Activated CD8-positive, alpha-beta memory T cell treated with anti-CD3 and anti-CD28 coated beads, Interleukin-2, amount 10 ng/mL, durations not matched to agents 7 days and 5 days (primary cell): ENCODE measurements around the gene C5. TPM values are rescaled to one million over a fixed set of nuclear protein-coding genes. Genes with fewer than 3 reads are reported as not detected.
"Not testable (repeated sequence)": the region's sequence is repeated elsewhere in the genome, so short reads cannot be mapped to it uniquely, and the experiment has no call there.

Source experiments
- ATAC-seq: fragments of 150-1000 bp; cut with Tn5 transposase; one replicate; pipeline ENCODE4 v1.10.0; 2021; ENCODE audit warnings: moderate library complexity
- CTCF ChIA-PET: fragments of 350-600 bp; sonication (Branson Sonifier 250); formaldehyde crosslinking; loops from one replicate; lab custom pipeline; 2021; ENCODE audit warnings: antibody characterized with exemption; lab: Charles Lee
- DNase-seq: peaks from one replicate; pipeline ENCODE4 v3.0.0-alpha.2; 2020
- H3K27ac Mint-ChIP-seq: one replicate; pipeline ENCODE4 v1.8.0; 2021; ENCODE audit warnings: mild to moderate bottlenecking, mixed read lengths
- H3K27me3 Mint-ChIP-seq: one replicate; pipeline ENCODE4 v1.8.0; 2021; ENCODE audit warnings: mixed read lengths
- H3K36me3 Mint-ChIP-seq: one replicate; pipeline ENCODE4 v1.8.0; 2021; ENCODE audit warnings: mild to moderate bottlenecking, mixed read lengths
- H3K4me1 Mint-ChIP-seq: one replicate; pipeline ENCODE4 v1.8.0; 2021; ENCODE audit warnings: mixed read lengths
- H3K4me3 Mint-ChIP-seq: one replicate; pipeline ENCODE4 v1.8.0; 2021; ENCODE audit warnings: mild to moderate bottlenecking, moderate library complexity, mixed read lengths
- H3K9me3 Mint-ChIP-seq: one replicate; pipeline ENCODE4 v1.8.0; 2022; ENCODE audit warnings: low read depth, mixed read lengths
- total RNA-seq, 2 experiments: library from RNA; stranded (reverse); gene quantifications; one replicate each; pipeline ENCODE4 v1.2.3, GENCODE V29; 2021

The C5 gene
- total RNA-seq, 2 experiments from 2014 or later, result 1.9 to 3.0 TPM

- DNase-seq (no peak), ATAC-seq (no peak)
- H3K4me3 Mint-ChIP-seq, result no peak overlapping the region
- H3K4me1 Mint-ChIP-seq, result no peaks in the 10 kb centered on the region
- H3K27me3 Mint-ChIP-seq, result no peaks in the 10 kb centered on the region
- no peaks in the 10 kb centered on the region for H3K36me3 Mint-ChIP-seq
- H3K9me3 Mint-ChIP-seq, result no peaks in the 10 kb centered on the region
- no peak overlapping the region for H3K27ac Mint-ChIP-seq
- CTCF ChIA-PET, result no interaction called here
Measured at GRCh38 chr9:120997502-120997901, 52.6 kb downstream of the C5 start.

GRCh38 chr9:120996409-120996808, 53.7 kb downstream of the C5 start:
- Mint-ChIP-seq H3K27ac (no peak overlapping the region), H3K27me3 (no peaks in the 10 kb centered on the region), H3K9me3 (no peaks in the 10 kb centered on the region), H3K4me3 (no peak overlapping the region), H3K4me1 (no peaks in the 10 kb centered on the region), H3K36me3 (no peaks in the 10 kb centered on the region)
- ATAC-seq (no peak), DNase-seq (no peak)
- CTCF ChIA-PET, result no interaction called here

- ATAC-seq (no peak), DNase-seq (no peak)
- H3K4me1 Mint-ChIP-seq, result no peaks in the 10 kb centered on the region
- no peaks in the 10 kb centered on the region for H3K9me3 Mint-ChIP-seq
- H3K27me3 Mint-ChIP-seq, result no peaks in the 10 kb centered on the region
- H3K4me3 Mint-ChIP-seq, result no peak overlapping the region
- H3K36me3 Mint-ChIP-seq, result no peaks in the 10 kb centered on the region
- CTCF ChIA-PET, result interaction anchor here (1.5 kb wide), 1 partner anchor 25 kb away, joined by 3 read pairs; no protein-coding TSS in a partner anchor
- H3K27ac Mint-ChIP-seq, result no peak overlapping the region
Measured at GRCh38 chr9:120989065-120989464, 61.0 kb downstream of the C5 start.

GRCh38 chr9:120985819-120986222, 64.3 kb downstream of the C5 start:
- Mint-ChIP-seq H3K9me3 (no peaks in the 10 kb centered on the region), H3K36me3 (no peaks in the 10 kb centered on the region), H3K4me3 (no peak overlapping the region), H3K27ac (no peak overlapping the region), H3K27me3 (peaks cover 7% of the 10 kb centered on the region), H3K4me1 (peaks cover 2% of the 10 kb centered on the region)
- ATAC-seq, result no peak
- CTCF ChIA-PET, result interaction anchor here (0.9 to 2.5 kb wide), 5 partner anchors 9 to 230 kb away, joined by 3 to 14 read pairs (median 3); no protein-coding TSS in a partner anchor
- no peak for DNase-seq

GRCh38 chr9:120983259-120983837, 66.7 kb downstream of the C5 start:
- Mint-ChIP-seq H3K36me3 (no peaks in the 10 kb centered on the region), H3K9me3 (no peaks in the 10 kb centered on the region), H3K4me3 (no peak overlapping the region), H3K4me1 (peaks cover 2% of the 10 kb centered on the region), H3K27ac (no peak overlapping the region), H3K27me3 (peaks cover 7% of the 10 kb centered on the region)
- CTCF ChIA-PET, result interaction anchor here (1.6 kb wide), 1 partner anchor 15 kb away, joined by 5 read pairs; no protein-coding TSS in a partner anchor
- DNase-seq (no peak), ATAC-seq (no peak)

- DNase-seq (no peak), ATAC-seq (no peak)
- Mint-ChIP-seq H3K4me1 (peaks cover 2% of the 10 kb centered on the region), H3K27me3 (peaks cover 7% of the 10 kb centered on the region), H3K4me3 (no peak overlapping the region), H3K36me3 (no peaks in the 10 kb centered on the region), H3K9me3 (no peaks in the 10 kb centered on the region), H3K27ac (no peak overlapping the region)
- CTCF ChIA-PET, result interaction anchor here (1.8 to 3.0 kb wide), 3 partner anchors 11 to 227 kb away, joined by 4 to 31 read pairs (median 24); no protein-coding TSS in a partner anchor
Measured at GRCh38 chr9:120982836-120983235, 67.2 kb downstream of the C5 start.

GRCh38 chr9:120980951-120981350, 69.1 kb downstream of the C5 start:
- H3K9me3 Mint-ChIP-seq, result no peaks in the 10 kb centered on the region
- ATAC-seq (no peak), DNase-seq (no peak)
- peaks cover 2% of the 10 kb centered on the region for H3K4me1 Mint-ChIP-seq
- H3K27ac Mint-ChIP-seq, result no peak overlapping the region
- CTCF ChIA-PET, result interaction anchor here (0.7 to 3.0 kb wide), 30 partner anchors 9 to 323 kb away, joined by 3 to 31 read pairs (median 4); no protein-coding TSS in a partner anchor
- H3K4me3 Mint-ChIP-seq, result no peak overlapping the region
- peaks cover 7% of the 10 kb centered on the region for H3K27me3 Mint-ChIP-seq
- H3K36me3 Mint-ChIP-seq, result no peaks in the 10 kb centered on the region

GRCh38 chr9:120979797-120980196, 70.3 kb downstream of the C5 start:
- H3K27ac Mint-ChIP-seq, result no peak overlapping the region
- H3K4me3 Mint-ChIP-seq, result no peak overlapping the region
- CTCF ChIA-PET, result interaction anchor here (3.0 kb wide), 1 partner anchor 81 kb away, joined by 31 read pairs; no protein-coding TSS in a partner anchor
- H3K27me3 Mint-ChIP-seq, result peaks cover 7% of the 10 kb centered on the region
- H3K4me1 Mint-ChIP-seq, result peaks cover 13% of the 10 kb centered on the region
- H3K36me3 Mint-ChIP-seq, result no peaks in the 10 kb centered on the region
- H3K9me3 Mint-ChIP-seq, result no peaks in the 10 kb centered on the region
- ATAC-seq, result no peak
- no peak for DNase-seq

- H3K36me3 Mint-ChIP-seq, result no peaks in the 10 kb centered on the region
- no peaks in the 10 kb centered on the region for H3K9me3 Mint-ChIP-seq
- H3K27ac Mint-ChIP-seq, result no peak overlapping the region
- CTCF ChIA-PET, result no interaction called here
- ATAC-seq, result no peak
- DNase-seq, result no peak
- H3K27me3 Mint-ChIP-seq, result peaks cover 7% of the 10 kb centered on the region
- no peak overlapping the region for H3K4me3 Mint-ChIP-seq
- peaks cover 19% of the 10 kb centered on the region for H3K4me1 Mint-ChIP-seq
Measured at GRCh38 chr9:120978987-120979386, 71.1 kb downstream of the C5 start.

- Mint-ChIP-seq H3K4me1 (peaks cover 19% of the 10 kb centered on the region), H3K27ac (no peak overlapping the region), H3K36me3 (no peaks in the 10 kb centered on the region), H3K9me3 (no peaks in the 10 kb centered on the region), H3K27me3 (no peaks in the 10 kb centered on the region), H3K4me3 (no peak overlapping the region)
- DNase-seq (no peak), ATAC-seq (no peak)
- CTCF ChIA-PET, result interaction anchor here (0.9 to 1.2 kb wide), 2 partner anchors 9 to 221 kb away, joined by 3 read pairs; no protein-coding TSS in a partner anchor
Measured at GRCh38 chr9:120977321-120977720, 72.8 kb downstream of the C5 start.

GRCh38 chr9:120974921-120975320, 75.2 kb downstream of the C5 start:
- Mint-ChIP-seq H3K4me1 (peaks cover 17% of the 10 kb centered on the region), H3K9me3 (no peaks in the 10 kb centered on the region), H3K36me3 (no peaks in the 10 kb centered on the region), H3K27ac (peak overlapping the region; percentile 31), H3K27me3 (no peaks in the 10 kb centered on the region), H3K4me3 (no peak overlapping the region)
- ATAC-seq (peak; percentile 47), DNase-seq (no peak)
- CTCF ChIA-PET, result no interaction called here

GRCh38 chr9:120974181-120974580, 75.9 kb downstream of the C5 start:
- no peak for DNase-seq
- Mint-ChIP-seq H3K4me1 (peaks cover 17% of the 10 kb centered on the region), H3K27me3 (no peaks in the 10 kb centered on the region), H3K9me3 (no peaks in the 10 kb centered on the region), H3K36me3 (no peaks in the 10 kb centered on the region), H3K4me3 (no peak overlapping the region), H3K27ac (no peak overlapping the region)
- ATAC-seq, result no peak
- CTCF ChIA-PET, result no interaction called here

GRCh38 chr9:120971938-120972337, 78.1 kb downstream of the C5 start:
- peaks cover 17% of the 10 kb centered on the region for H3K4me1 Mint-ChIP-seq
- CTCF ChIA-PET, result interaction anchor here (1.3 kb wide), 1 partner anchor 9 kb away, joined by 4 read pairs; no protein-coding TSS in a partner anchor
- no peaks in the 10 kb centered on the region for H3K9me3 Mint-ChIP-seq
- no peaks in the 10 kb centered on the region for H3K27me3 Mint-ChIP-seq
- no peak overlapping the region for H3K4me3 Mint-ChIP-seq
- H3K27ac Mint-ChIP-seq, result no peak overlapping the region
- ATAC-seq (no peak), DNase-seq (no peak)
- H3K36me3 Mint-ChIP-seq, result no peaks in the 10 kb centered on the region

GRCh38 chr9:120971471-120971870, 78.6 kb downstream of the C5 start:
- ATAC-seq, H3K36me3 Mint-ChIP-seq, H3K9me3 Mint-ChIP-seq, H3K27ac Mint-ChIP-seq, DNase-seq, H3K27me3 Mint-ChIP-seq, H3K4me3 Mint-ChIP-seq: not testable (repeated sequence)
- peaks cover 17% of the 10 kb centered on the region for H3K4me1 Mint-ChIP-seq
- CTCF ChIA-PET, result interaction anchor here (1.3 kb wide), 1 partner anchor 10 kb away, joined by 4 read pairs; no protein-coding TSS in a partner anchor
